ENCODE results near the gene DNAJC16.
A peak's percentile ranks its signal among the peaks of the same experiment; 100 is the strongest.

Gene DNAJC16

GRCh38 chr1:15500184-15501178 is 26.2 kb upstream of the DNAJC16 start:
- DNase-seq (ENCODE audit: low read depth in 2 of 2) = no peak
- TF ChIP-seq CTCF (IDR thresholded peaks at IDR 0.05; ENCODE audit: low read depth, low read length) = no peak
- no peak overlapping the region for H3K4me3 ChIP-seq (replicated peaks in 1 of 2; ENCODE audit: low read depth in 2 of 2, low read length in 2 of 2)

GRCh38 chr1:15501208-15502032 is 25.2 kb upstream of the DNAJC16 start:
- DNase-seq (ENCODE audit: low read depth in 2 of 2) = peak; percentile 60 to 69
- no peak overlapping the region for H3K4me3 ChIP-seq (replicated peaks in 1 of 2; ENCODE audit: low read depth in 2 of 2, low read length in 2 of 2)
- peak; percentile 88 for TF ChIP-seq CTCF (IDR thresholded peaks at IDR 0.05; ENCODE audit: low read depth, low read length)

GRCh38 chr1:15504436-15504835 is 22.2 kb upstream of the DNAJC16 start:
- no peak for TF ChIP-seq CTCF (IDR thresholded peaks at IDR 0.05; ENCODE audit: low read depth, low read length)
- no peak overlapping the region for H3K4me3 ChIP-seq (replicated peaks in 1 of 2; ENCODE audit: low read depth in 2 of 2, low read length in 2 of 2)

GRCh38 chr1:15506831-15507230 is 19.8 kb upstream of the DNAJC16 start:
- no peak for DNase-seq (ENCODE audit: low read depth in 2 of 2)
- TF ChIP-seq CTCF (IDR thresholded peaks at IDR 0.05; ENCODE audit: low read depth, low read length) = no peak
- H3K4me3 ChIP-seq (replicated peaks in 1 of 2; ENCODE audit: low read depth in 2 of 2, low read length in 2 of 2) = no peak overlapping the region

More at GRCh38 chr1:15504436-15504835, 22.2 kb upstream of the DNAJC16 start:
- no peak for DNase-seq (ENCODE audit: low read depth in 2 of 2)

- no peak overlapping the region for H3K4me3 ChIP-seq (replicated peaks in 1 of 2; ENCODE audit: low read depth in 2 of 2, low read length in 2 of 2)
- no peak for TF ChIP-seq CTCF (IDR thresholded peaks at IDR 0.05; ENCODE audit: low read depth, low read length)
- no peak for DNase-seq (ENCODE audit: low read depth in 2 of 2)
Observed at GRCh38 chr1:15507278-15507677, 19.4 kb upstream of the DNAJC16 start.

- DNase-seq (ENCODE audit: low read depth in 2 of 2) = no peak
- H3K4me3 ChIP-seq (replicated peaks in 1 of 2; ENCODE audit: low read depth in 2 of 2, low read length in 2 of 2) = no peak overlapping the region
- TF ChIP-seq CTCF (IDR thresholded peaks at IDR 0.05; ENCODE audit: low read depth, low read length) = no peak
Observed at GRCh38 chr1:15508700-15509487, 17.8 kb upstream of the DNAJC16 start.
